ENCODE results near the gene RAVER1.

GRCh38 chr19:10344780-10345179 is 11.5 kb upstream of the RAVER1 start:
- no peak for TF ChIP-seq POLR2A (IDR thresholded peaks at IDR 0.05)
- TF ChIP-seq CTCF (IDR thresholded peaks at IDR 0.05 in 8 of 11, conservative IDR thresholded peaks at IDR 0.05 in 3 of 11): no peak
- no peak for TF ChIP-seq POLR2AphosphoS5 (IDR thresholded peaks at IDR 0.05)
